SU-DHL-6 (cell line): ENCODE data around the gene NHSL2.

ENCODE experiments used
- CTCF ChIP-seq: fragments of 200-600 bp; sonication (generic); IDR thresholded peaks from one replicate; pipeline ENCODE4 v1.5.1; 2017; ENCODE audit warnings: antibody characterized with exemption, mild to moderate bottlenecking, low read length, moderate library complexity; ENCODE audit not compliant: insufficient read depth, poor library complexity, severe bottlenecking
- EZH2phosphoT487 ChIP-seq: fragments of 200-600 bp; sonication (generic), shearing (Covaris generic); conservative IDR thresholded peaks from 2 replicates; pipeline ENCODE4 v1.6.1; 2018; ENCODE audit warnings: mild to moderate bottlenecking, antibody characterized with exemption, low read length, moderate library complexity, mixed read lengths

DNA sequence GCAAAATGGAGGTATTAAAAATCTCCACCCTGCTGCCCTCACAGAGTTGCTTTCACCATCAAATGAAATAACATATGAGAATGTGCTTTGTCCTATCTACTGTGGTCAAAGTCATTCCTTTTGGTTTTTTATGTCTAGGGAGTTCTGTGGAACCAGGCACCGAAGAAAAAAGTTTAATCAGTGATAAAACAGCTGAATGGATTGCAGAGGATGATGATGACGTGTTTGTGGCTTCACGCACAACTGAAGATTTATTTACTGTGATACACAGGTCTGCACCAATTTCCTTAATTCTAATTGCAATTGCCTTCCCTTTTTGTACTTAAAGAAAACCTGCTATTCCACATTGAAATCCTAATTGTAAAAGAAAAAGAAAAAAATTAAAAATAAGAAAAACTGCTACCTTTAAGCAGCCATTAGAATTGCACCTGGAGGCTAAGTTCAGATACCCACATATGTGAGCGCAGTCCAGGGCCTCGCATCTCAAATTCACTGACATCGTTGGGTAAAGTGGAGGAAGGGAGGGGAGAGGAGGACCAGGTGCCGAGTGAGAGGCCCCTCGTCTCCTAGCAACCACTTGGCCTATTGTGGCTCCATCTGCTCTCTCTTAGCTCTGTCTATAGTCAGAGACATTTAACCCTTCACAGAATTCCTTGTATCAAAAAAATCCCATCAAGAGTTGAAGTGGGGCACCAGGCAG lies 231.6 kb downstream of the NHSL2 start:
- TF ChIP-seq CTCF (no peak), EZH2phosphoT487 (no peak)
